ENCODE measurements around the gene WASHC3.

The WASHC3 gene, protein sequence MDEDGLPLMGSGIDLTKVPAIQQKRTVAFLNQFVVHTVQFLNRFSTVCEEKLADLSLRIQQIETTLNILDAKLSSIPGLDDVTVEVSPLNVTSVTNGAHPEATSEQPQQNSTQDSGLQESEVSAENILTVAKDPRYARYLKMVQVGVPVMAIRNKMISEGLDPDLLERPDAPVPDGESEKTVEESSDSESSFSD

DNA sequence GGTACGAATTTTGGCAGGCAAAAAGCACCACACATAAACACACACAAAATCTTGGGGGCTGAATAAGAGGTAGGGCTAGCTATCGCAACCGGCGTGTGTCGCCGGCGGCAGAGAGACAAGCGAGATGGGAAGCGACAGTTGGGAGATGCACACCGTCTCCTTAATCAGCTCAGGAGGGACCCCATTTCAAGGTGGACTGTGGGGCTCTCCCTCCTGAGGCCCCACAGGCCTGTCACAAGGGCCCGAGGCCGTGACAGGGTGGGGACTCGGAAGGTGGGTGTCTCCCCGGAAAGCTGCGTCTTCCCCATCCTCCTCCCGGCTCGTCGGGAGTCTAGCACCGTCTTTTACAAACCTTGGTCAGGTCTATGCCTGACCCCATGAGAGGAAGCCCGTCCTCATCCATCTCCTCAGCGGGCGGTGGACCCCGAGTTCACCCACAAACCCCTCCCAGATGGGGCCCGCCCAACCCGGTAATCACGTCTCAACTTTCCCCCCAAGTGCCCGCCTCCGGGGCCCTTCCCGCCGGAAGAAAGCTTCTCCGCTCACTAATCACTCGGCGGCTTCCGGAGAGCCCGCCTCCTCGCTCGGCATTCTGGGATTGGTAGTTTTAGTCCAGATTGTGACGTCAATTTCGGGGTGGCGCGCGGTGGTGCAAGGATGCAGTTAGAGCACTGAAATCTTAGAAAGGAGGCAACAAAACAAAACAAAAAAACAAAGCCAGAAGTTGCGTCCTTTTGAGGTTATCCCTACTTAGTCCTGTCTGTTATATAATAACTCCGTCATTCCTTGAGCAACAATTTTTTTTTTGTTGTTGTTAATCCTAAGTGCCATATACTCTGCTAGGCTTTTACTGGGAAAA is at the start of gene WASHC3:
TSS of gene WASHC3 (minus strand) at position 432 of the 859 bp plus-strand sequence. CDS start at position 403, 29 bp downstream.
- no peaks in the 10 kb centered on the region for H3K9me3 ChIP-seq (ENCODE audit: insufficient read depth, low read length, severe bottlenecking)
- H3K9ac ChIP-seq (ENCODE audit: low read depth, low read length) = peak within 1 kb of the TSS; percentile 86
- H2AFZ ChIP-seq (ENCODE audit: low read depth, low read length) = peak within 1 kb of the TSS; percentile 89
- ATAC-seq (ENCODE audit: insufficient read depth, low read depth) (peak; percentile 96), DNase-seq (peak; percentile 96)
- peaks cover 9% of the 10 kb centered on the region for H3K79me2 ChIP-seq (ENCODE audit: insufficient read depth, low read length)
- H3K4me3 ChIP-seq (ENCODE audit: low read depth in 1 of 2, low read length in 2 of 2) = peak within 1 kb of the TSS; percentile 86 to 93
- peaks cover 22% of the 10 kb centered on the region for H3K4me1 ChIP-seq (ENCODE audit: insufficient read depth, low read length)
- peak within 1 kb of the TSS; percentile 80 for H3K4me2 ChIP-seq (ENCODE audit: insufficient read depth, low read length)
- H3K36me3 ChIP-seq (ENCODE audit: insufficient read depth, low read length) = no peaks in the 10 kb centered on the region; the same call in none of the 2 replicates
- H3K27me3 ChIP-seq (ENCODE audit: insufficient read depth, low read length, poor library complexity) = no peaks in the 10 kb centered on the region
- H4K20me1 ChIP-seq (ENCODE audit: insufficient read depth, low read length) = no peaks in the 10 kb centered on the region
- peak within 1 kb of the TSS; percentile 85 for H3K27ac ChIP-seq (ENCODE audit: low read length)
- no peak for TF ChIP-seq EZH2 (IDR thresholded peaks at IDR 0.05; ENCODE audit: borderline replicate concordance, low read depth, low read length, severe bottlenecking)
- TF ChIP-seq, protein P1, sequence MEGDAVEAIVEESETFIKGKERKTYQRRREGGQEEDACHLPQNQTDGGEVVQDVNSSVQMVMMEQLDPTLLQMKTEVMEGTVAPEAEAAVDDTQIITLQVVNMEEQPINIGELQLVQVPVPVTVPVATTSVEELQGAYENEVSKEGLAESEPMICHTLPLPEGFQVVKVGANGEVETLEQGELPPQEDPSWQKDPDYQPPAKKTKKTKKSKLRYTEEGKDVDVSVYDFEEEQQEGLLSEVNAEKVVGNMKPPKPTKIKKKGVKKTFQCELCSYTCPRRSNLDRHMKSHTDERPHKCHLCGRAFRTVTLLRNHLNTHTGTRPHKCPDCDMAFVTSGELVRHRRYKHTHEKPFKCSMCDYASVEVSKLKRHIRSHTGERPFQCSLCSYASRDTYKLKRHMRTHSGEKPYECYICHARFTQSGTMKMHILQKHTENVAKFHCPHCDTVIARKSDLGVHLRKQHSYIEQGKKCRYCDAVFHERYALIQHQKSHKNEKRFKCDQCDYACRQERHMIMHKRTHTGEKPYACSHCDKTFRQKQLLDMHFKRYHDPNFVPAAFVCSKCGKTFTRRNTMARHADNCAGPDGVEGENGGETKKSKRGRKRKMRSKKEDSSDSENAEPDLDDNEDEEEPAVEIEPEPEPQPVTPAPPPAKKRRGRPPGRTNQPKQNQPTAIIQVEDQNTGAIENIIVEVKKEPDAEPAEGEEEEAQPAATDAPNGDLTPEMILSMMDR (IDR thresholded peaks at IDR 0.05; ENCODE audit: borderline replicate concordance, extremely low read depth, low read length, poor library complexity, severe bottlenecking) = no peak

DNA sequence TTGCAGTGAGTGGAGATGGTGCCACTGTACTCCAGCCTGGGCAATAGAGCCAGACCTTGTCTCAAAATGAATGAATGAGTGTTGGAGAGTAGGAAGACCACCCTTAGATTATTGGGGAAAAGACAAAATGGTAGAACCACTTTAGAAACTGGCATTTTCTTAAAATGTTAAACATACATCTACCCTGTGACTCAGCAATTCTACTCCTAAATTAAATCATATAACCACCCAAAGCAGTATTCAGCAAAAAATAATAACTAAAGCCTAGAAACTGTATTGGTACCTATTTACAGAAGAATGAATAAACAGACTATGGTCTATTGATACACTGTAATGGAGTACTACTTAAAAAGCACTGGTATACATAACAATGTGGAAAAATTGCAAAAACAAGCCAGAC is 49.0 kb upstream of the WASHC3 start:
- Histone ChIP-seq H3K9ac (ENCODE audit: low read depth, low read length) (no peak overlapping the region), H3K79me2 (ENCODE audit: insufficient read depth, low read length) (0 out of 2 replicates have a peak, but pooled peaks cover 5% of the 10 kb centered on the region), H3K36me3 (ENCODE audit: insufficient read depth, low read length) (peaks cover 76% of the 10 kb centered on the region), H3K27me3 (ENCODE audit: insufficient read depth, low read length, poor library complexity) (no peaks in the 10 kb centered on the region), H4K20me1 (ENCODE audit: insufficient read depth, low read length) (no peaks in the 10 kb centered on the region), H3K4me1 (ENCODE audit: insufficient read depth, low read length) (no peaks in the 10 kb centered on the region), H2AFZ (ENCODE audit: low read depth, low read length) (no peak overlapping the region), H3K4me3 (ENCODE audit: low read depth in 1 of 2, low read length in 2 of 2) (no peak overlapping the region), H3K27ac (ENCODE audit: low read length) (no peak overlapping the region), H3K9me3 (ENCODE audit: insufficient read depth, low read length, severe bottlenecking) (peaks cover 16% of the 10 kb centered on the region), H3K4me2 (ENCODE audit: insufficient read depth, low read length) (no peak overlapping the region)
- no peak for TF ChIP-seq EZH2 (IDR thresholded peaks at IDR 0.05; ENCODE audit: borderline replicate concordance, low read depth, low read length, severe bottlenecking)
- TF ChIP-seq, protein P1 (IDR thresholded peaks at IDR 0.05; ENCODE audit: borderline replicate concordance, extremely low read depth, low read length, poor library complexity, severe bottlenecking) = no peak
- no peak for ATAC-seq (ENCODE audit: insufficient read depth, low read depth)
- DNase-seq = no peak

DNA sequence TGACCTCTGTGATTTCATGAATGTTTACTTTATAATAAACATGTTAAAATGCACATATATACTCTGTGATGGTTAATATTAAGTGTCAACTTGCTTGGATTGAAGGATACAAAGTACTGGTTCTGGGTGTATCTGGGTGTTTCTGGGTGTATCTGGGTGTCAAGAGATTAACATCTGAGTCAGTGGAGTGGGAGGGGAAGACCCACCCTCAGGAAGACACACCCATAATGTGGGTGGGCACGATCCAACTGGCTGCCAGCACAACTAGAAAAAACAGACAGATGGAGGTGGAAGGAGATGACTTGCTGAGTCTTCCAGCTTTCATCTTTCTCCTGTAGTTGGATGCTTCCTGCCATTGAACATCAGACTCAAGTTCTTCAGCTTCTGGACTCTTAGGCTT is 46.2 kb upstream of the WASHC3 start:
- ATAC-seq (ENCODE audit: insufficient read depth, low read depth) = no peak
- no peak overlapping the region for H2AFZ ChIP-seq (ENCODE audit: low read depth, low read length)

More for the DNA sequence above, 46.2 kb upstream of the WASHC3 start:
- Histone ChIP-seq H3K9me3 (ENCODE audit: insufficient read depth, low read length, severe bottlenecking) (peaks cover 19% of the 10 kb centered on the region), H3K4me1 (ENCODE audit: insufficient read depth, low read length) (no peaks in the 10 kb centered on the region), H4K20me1 (ENCODE audit: insufficient read depth, low read length) (no peaks in the 10 kb centered on the region), H3K36me3 (ENCODE audit: insufficient read depth, low read length) (peaks cover 83% of the 10 kb centered on the region), H3K27me3 (ENCODE audit: insufficient read depth, low read length, poor library complexity) (no peaks in the 10 kb centered on the region), H3K27ac (ENCODE audit: low read length) (no peak overlapping the region), H3K9ac (ENCODE audit: low read depth, low read length) (no peak overlapping the region), H3K4me2 (ENCODE audit: insufficient read depth, low read length) (no peak overlapping the region), H3K4me3 (ENCODE audit: low read depth in 1 of 2, low read length in 2 of 2) (no peak overlapping the region), H3K79me2 (ENCODE audit: insufficient read depth, low read length) (peaks cover 5% of the 10 kb centered on the region; the same call in 1 of the 2 replicates)
- TF ChIP-seq, protein P1 (IDR thresholded peaks at IDR 0.05; ENCODE audit: borderline replicate concordance, extremely low read depth, low read length, poor library complexity, severe bottlenecking) = no peak
- no peak for TF ChIP-seq EZH2 (IDR thresholded peaks at IDR 0.05; ENCODE audit: borderline replicate concordance, low read depth, low read length, severe bottlenecking)
- no peak for DNase-seq

Data from DND-41 (cell line).